GM18499 (cell line): ENCODE results near the gene SPEF2.

Source experiments
- ATAC-seq: cut with Tn5 transposase; IDR thresholded peaks from one replicate; pipeline ENCODE4 v1.9.1; 2021; ENCODE audit warnings: moderate number of reproducible peaks; ENCODE audit not compliant: insufficient read depth, unreplicated experiment

SPEF2 gene, protein sequence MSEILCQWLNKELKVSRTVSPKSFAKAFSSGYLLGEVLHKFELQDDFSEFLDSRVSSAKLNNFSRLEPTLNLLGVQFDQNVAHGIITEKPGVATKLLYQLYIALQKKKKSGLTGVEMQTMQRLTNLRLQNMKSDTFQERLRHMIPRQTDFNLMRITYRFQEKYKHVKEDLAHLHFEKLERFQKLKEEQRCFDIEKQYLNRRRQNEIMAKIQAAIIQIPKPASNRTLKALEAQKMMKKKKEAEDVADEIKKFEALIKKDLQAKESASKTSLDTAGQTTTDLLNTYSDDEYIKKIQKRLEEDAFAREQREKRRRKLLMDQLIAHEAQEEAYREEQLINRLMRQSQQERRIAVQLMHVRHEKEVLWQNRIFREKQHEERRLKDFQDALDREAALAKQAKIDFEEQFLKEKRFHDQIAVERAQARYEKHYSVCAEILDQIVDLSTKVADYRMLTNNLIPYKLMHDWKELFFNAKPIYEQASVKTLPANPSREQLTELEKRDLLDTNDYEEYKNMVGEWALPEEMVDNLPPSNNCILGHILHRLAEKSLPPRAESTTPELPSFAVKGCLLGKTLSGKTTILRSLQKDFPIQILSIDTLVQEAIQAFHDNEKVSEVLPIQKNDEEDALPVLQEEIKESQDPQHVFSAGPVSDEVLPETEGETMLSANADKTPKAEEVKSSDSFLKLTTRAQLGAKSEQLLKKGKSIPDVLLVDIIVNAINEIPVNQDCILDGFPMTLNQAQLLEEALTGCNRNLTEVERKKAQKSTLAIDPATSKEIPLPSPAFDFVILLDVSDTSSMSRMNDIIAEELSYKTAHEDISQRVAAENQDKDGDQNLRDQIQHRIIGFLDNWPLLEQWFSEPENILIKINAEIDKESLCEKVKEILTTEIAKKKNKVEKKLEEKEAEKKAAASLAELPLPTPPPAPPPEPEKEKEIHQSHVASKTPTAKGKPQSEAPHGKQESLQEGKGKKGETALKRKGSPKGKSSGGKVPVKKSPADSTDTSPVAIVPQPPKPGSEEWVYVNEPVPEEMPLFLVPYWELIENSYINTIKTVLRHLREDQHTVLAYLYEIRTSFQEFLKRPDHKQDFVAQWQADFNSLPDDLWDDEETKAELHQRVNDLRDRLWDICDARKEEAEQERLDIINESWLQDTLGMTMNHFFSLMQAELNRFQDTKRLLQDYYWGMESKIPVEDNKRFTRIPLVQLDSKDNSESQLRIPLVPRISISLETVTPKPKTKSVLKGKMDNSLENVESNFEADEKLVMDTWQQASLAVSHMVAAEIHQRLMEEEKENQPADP (N-terminal part only)

DNA sequence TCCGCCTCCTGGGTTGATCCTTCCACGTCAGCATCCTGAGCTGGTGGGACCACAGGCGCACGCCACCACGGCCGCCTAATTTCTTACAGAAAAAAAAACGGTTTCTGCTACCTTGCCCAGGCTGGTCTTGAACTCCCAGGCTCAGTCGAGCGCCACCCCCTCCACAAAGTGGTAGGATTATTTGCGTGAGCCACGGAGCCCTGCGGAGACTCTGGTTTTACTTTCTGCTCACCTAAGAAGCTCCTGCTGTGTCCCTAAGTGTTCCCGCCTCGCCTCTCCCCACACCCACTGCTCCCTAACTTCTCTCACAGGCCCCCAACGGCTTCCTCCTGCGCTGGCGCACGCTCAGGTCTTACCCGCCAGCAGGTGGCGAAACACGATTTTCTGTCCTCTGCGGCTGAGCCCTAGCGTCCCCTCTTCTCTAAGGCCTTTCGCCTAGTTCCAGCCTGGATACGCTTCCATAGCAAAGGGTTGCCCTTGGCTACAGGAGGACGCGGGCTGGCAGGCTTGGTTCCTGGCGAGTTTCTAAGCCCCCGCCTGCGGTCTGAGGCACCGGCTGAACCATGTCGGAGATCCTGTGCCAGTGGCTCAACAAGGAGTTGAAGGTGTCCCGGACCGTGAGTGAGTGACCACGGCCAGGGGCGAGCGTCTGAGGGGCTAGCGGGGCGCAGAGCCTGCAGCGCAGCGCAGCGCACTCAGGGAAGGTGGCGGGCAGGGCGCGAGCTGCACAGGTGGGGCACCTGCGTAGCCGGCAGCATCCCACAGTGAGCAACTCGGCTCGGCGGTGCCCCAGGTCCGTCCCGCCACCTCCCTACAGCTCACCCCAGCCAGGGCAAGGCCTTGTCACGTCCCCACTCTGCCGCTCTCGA is at the start of gene SPEF2:
TSS of gene SPEF2 (plus strand) at position 429 of the 869 bp plus-strand sequence. CDS start at position 564, 135 bp downstream.
- ATAC-seq, result no peak

DNA sequence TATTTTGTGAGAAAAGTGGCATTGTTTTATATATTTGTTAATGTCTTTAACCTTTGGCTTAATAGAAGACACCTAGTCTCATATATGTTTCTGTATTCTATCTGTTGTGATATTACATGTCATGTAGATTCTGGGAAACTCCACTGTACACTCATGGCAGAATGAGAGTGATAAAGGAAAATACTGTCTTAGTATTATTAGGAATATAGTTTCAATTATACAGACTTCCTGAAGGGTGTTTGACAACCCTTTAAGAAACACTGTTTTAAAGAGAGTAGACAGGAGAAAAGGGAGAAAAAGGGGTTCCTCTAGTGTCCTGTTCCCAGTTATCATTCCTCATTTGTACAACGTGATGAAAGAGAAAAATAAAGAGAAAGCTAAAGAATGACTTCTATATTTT is 42.1 kb upstream of the SPEF2 start:
- ATAC-seq, result no peak

DNA sequence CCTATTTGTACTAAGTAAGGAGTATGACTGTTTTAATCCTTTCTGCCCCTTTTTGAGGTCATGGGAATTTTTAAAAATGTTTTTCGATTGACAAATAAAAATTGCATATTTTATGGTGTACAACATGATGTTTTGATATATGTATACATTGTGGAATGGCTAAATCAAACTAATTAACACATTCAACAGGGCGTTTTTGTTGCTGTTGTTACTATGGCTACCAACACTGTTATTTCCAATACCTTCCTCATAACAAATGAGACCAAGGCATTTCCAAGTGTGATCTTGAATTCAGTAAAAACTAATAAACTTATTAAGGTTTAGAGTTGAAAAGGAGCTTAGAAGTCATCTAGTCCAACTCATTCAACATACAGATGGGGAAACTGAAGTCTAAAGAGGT is 30.2 kb upstream of the SPEF2 start:
- ATAC-seq, result no peak

DNA sequence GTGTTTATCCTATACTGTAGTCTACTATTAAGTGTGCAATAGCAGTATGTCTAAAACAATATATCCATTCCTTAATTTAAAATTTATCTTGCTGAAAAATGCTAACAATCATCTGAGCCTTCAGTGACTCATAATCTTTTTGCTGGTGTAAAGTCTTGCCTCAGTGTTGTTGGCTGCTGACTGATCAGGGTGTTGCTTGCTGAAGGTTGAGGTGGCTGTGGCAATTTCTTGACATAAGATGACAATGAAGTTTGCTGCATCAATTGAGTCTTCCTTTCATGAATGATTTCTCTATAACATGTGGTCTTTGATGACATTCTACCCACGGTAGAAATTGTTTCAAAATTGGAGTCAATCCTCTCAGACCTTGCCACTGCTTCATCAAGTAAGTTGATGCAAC is 24.3 kb upstream of the SPEF2 start:
- no peak for ATAC-seq

DNA sequence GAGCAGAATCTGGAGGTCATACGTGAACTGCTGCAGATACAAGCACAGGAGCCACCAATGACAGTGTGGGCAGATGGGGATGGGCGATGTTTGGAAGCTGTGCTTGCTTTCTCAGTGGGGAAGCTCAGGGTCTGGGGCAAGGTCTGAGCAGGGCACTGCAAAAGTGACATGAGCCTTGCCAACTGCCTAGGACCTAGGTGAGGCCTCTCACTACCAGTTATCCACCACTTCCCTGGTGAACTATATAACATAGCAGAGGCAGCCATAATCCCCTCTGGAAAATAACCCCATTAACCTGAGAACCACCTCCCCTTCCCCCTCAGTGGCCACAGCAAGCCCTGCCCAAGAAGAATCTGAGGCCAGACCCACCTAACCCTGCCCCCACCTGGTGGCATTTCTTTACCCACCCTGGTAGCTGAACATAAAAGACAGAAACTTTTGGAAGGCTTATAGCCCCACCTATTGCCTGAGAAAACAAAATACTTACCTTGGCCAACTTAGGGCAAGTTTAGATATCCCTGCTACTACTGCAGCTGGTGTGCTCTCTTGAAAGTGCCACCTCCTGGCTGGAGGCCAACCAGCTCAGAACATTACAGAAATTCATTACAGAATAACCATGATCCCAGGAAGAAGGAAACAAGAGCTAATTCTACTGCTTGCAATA is 18.8 kb upstream of the SPEF2 start:
- no peak for ATAC-seq

DNA sequence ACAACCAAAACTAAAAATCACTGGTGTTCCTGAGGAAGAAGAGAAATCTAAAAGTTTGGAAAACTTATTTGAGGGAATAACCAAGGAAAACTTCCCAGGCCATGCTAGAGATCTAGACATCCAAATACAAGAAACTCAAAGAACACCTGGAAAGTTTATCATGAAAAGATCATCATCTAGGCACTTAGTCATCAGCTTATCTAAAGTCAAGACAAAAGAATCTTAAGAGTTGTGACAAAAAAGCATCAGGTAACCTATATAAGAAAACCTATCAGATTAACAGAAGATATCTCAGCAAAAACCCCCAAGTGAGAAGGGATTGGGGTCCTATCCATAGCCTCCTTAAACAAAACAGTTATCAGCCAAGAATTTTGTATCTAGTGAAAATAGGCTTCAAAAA is 17.1 kb upstream of the SPEF2 start:
- ATAC-seq, result no peak

DNA sequence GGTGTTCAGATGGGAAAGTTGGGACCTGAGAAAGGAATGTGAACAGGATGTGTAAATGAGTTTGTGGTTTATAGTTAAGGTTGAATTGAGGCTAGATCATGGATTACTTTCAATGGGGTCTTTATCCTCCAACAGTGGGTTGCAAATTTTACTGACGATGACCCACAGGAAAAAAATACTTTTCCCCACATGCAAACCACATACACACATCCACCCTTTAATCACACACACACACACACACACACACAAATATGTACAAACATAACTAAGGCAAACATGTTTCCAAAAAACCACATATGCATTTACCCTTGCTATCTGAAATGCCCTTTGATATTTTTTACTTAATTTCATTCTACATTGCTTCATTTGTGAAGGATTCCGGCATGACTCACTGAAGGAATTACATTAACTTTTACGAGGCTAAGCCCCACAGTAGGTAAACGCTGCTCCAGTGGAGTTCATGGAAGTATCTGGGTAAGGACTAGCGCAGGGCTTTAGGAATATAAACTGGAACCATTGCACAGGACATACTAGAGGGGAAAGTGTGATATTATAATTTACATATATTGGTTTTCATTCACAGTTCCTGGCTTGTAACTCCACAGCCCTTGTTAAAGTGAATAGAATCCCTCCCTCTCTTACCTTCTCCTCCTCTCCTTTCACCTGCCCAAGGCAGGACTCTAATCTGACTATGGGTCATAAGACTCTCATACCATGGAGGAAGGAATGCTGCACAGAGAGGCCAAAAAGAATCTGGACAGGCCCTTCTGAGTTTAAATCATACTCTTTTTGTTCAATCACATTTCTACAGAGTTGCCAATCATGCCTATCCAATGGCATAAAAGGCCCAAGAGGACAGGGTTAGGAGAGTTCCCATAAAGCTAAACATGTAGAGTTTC is 8.5 kb upstream of the SPEF2 start:
- no peak for ATAC-seq

DNA sequence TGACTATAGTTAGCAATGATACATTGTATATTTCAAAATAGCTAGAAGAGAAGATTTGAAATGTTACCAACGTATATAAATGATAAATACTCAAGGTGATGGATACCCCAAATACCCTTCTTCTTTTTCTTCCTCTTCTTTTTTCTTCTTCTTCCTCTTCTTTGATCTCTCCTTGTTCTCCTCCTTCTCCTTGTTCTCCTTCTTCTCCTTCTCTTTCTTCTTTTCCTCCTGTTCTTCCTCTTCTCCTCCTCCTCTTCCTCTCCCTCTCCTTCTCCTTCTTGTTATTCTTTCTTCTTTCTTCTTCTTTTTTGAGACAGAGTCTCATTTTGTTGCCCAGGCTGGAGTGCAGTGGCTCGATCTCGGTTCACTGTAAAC is 616 bp upstream of the SPEF2 start:
- ATAC-seq, result no peak

DNA sequence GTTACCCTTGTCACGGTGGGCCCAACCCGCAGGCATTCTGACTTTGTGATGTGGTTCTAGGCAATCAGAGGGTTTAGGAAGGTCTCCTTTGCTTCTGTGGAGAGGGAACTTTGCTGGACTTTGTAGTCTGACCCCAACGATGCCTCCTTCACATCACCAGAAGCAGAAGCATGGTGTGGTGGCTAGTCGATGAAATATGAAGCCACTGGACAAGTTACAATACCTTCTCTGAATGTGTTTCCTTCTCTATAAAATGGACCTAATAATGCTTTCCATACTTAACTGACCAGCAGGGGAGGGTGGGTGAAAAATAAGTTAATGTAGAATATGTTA is 607 bp downstream of the SPEF2 start:
- no peak for ATAC-seq

DNA sequence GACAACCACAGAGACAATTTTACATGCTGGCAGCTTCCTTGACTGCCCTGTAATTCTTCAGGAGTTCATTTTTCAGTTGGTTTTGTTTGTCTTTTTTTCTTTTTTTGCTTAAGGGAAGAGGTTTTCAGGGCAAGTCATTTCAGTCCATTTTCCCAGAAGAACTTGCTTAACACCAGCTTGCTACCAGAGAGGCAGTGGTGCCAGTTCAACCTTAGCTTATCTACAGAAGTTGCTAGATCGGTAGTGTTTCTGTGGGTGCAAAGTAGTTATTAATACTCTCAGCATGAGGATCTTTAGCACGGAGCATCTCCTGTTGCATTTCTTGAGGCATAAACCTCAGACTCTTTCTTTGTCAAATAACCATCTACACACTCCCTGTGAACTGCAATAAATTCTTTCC is 1.1 kb downstream of the SPEF2 start:
- ATAC-seq, result no peak

DNA sequence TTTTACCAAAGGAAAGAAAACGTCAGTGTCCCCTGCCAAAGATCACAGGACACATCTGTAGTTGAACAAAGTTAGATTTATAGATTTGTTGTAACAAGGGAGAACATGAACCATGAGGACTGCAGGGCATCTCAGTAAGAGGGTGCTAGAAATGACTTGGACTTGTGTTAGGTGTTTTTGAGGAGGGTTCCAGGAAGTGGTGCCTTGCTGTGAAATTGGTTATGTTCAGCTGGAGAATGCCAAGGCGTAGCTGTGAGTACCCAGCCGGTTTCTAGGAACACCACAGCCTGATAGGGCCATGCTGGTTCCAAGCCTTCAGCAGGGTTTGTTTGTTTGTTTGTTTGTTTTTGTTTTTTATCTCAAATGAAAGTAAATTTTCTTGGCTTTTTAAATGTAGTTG is 5.3 kb downstream of the SPEF2 start:
- no peak for ATAC-seq

DNA sequence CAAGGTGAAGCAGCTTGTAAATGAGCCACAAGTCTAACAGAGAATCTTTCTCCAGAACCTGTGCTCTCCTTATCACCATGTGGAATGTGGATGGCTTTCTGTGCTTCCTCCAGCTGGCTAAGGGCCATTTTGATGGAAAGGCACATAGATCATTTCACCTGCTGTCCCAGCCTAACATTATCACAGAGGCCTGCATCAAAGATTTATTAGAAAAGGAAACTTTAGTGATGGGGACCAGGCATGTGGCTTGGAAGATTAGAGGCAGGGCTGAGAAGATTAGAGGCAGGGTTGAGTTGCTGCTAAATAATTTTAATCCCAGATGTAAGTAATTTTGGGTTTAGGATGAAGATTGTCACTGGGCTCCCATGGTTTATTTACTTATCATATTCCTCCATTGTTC is 6.3 kb downstream of the SPEF2 start:
- no peak for ATAC-seq

DNA sequence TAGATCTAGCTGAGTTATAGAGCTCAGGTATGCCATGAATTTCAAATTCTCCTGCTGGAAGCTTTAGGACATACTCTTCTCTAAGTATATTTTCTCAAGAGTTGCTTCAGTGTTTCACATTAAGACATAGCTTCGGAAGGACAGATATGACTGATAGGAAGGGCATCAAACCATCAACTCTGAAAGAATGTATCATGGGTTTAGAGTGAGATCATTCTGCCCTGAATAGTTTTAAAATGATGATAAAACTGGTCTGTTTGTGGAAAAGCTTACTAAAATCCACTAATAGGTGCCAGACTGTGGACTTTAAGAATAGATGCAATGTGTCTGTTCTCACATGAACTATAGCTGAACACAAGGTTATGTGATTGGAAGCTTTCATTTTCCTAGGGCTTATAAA is 8.4 kb downstream of the SPEF2 start:
- no peak for ATAC-seq

DNA sequence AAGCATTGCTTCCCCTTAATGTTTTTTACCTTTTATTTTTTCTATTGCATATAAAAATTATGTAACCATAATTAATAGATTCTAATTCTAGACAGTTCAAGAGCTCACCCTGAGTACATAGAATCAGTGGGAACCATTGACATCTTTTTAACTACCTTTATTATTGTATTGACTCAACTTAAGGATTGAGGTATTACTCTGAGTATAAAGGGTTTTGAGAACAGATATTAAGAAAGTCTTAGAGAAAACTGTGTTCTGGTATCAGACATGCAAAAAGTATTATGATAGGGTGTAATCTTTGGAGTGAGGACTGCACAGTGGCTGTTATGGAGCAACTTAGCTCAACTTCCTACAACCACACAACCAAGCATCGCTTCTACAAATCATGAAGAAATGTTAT is 8.9 kb downstream of the SPEF2 start:
- no peak for ATAC-seq

DNA sequence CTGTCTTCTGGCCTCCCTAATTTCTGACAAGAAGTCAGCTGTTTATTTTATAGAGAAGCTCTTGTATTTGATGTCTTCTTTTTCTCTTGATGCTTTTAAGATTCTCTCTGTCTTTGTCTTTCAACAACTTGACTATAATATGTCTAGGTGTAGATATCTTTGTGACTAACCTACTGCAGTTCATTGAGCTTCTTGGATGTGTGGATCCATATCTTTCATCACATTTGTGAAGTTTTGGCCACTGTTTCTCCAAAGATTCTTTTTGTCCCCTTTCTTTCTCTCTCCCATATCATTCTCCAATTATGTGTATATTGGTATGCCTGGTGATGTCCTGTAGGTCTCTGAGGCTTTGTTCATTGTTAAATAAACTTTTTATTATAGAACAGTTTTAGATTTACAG is 16.7 kb downstream of the SPEF2 start:
- no peak for ATAC-seq

DNA sequence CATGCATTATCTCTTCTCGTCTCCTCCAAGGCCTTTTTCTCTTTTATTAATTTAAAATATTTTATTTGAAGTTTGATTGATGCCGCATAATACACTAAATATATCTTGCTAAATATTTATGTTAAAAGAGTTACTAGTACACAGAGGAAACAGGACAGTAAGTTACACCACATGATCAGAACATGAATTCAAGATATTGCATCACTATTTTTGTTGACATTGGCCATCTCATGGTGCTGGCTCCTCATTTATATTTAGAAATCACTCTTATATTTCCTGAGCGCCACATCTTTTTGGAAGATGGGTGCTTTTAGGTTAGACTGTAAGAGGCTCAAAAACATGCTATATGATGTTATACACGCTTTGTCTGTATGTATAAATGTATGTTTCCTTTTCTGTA is 23.0 kb downstream of the SPEF2 start:
- no peak for ATAC-seq

DNA sequence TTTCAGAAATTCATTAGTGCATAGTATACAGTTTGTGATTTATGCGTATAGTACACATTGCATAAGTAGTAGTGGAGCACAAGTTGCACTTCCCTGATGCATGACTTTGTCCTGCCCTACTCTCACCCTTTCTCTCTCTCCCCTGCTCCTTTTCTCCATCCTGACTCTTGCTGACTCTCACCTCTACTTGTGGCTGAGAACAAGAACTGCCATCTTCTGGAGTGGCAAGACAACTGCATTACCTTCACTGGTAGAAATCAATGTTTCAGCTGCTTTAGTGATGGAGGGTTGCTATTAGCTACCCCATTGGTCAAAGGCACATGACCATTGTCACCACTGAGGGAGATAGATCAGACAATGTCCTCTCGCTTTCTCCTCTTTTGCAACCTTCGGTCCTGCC is 26.9 kb downstream of the SPEF2 start:
- ATAC-seq, result no peak

DNA sequence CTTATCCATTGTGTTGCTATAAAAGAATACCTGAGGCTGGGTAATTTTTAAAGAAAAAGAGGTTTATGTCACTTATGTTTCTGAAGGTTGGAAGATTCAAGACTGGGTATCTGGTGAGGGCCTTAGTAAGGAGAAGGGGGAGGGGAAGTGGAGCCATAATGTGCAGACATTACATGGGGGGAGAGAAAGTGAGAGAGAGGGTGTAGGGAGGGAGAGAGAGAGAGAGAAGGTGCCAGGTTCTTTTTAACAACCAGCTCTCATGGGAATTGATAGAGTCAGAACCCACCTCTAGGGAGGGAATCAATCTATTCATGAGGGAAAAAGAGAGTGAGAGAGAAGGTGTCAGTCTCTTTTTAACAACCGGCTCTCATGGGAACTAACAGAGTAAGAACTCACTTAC is 29.5 kb downstream of the SPEF2 start:
- ATAC-seq, result no peak
